HEK293 (cell line): ENCODE results near the gene CALR3.

ENCODE experiments used
- CTCF ChIA-PET: fragments of 350-600 bp; formaldehyde crosslinking; extraction: SDS; loops from one replicate; lab custom pipeline; 2021; ENCODE audit warnings: antibody characterized with exemption; lab: Yijun Ruan, JAX
- POLR2A ChIA-PET: fragments of 300-600 bp; formaldehyde crosslinking; extraction: SDS; loops from one replicate; lab custom pipeline; 2020; ENCODE audit warnings: antibody characterized with exemption, inconsistent platforms; lab: Yijun Ruan, JAX
- H3K27ac ChIP-seq: fragments of 200-500 bp; sonication (Bioruptor generic); 2 replicates; pipeline ENCODE4 v1.5.1; 2014; ENCODE audit warnings: low read depth, low read length, control low read depth, inconsistent platforms; ENCODE audit errors: extremely low read depth
- H3K36me3 ChIP-seq, 2 experiments: fragments of 200-500 bp in 1 of 2; sonication (Bioruptor generic) in 1 of 2; 1 replicate in 1 of 2; 2 replicates in 1 of 2; pipeline ENCODE4 v1.5.1; 2014 to 2017; ENCODE audit warnings: inconsistent platforms in 2 of 2, low read length in 2 of 2; ENCODE audit not compliant: control insufficient read depth in 2 of 2, insufficient read depth in 1 of 2
- H3K4me1 ChIP-seq: fragments of 200-500 bp; sonication (Bioruptor generic); 2 replicates; pipeline ENCODE4 v1.5.1; 2014; ENCODE audit warnings: mild to moderate bottlenecking, low read length, inconsistent platforms; ENCODE audit not compliant: control insufficient read depth, insufficient read depth
- H3K4me3 ChIP-seq: 2 replicates; pipeline ENCODE4 v1.5.1; 2011; ENCODE audit warnings: low read depth, mild to moderate bottlenecking, control low read depth, low read length, moderate library complexity
- H3K9me3 ChIP-seq: fragments of 200-500 bp; sonication (Bioruptor generic); 2 replicates; pipeline ENCODE4 v1.5.1; 2014; ENCODE audit warnings: low read depth, low read length, inconsistent platforms; ENCODE audit not compliant: control insufficient read depth, insufficient read depth
- FEZF1 ChIP-seq: fragments of 450-650 bp; formaldehyde crosslinking; IDR thresholded peaks from 2 replicates; pipeline ENCODE4 v1.5.1; 2016; ENCODE audit warnings: missing biosample characterization, missing genetic modification characterization
- IKZF3 ChIP-seq: fragments of 450-650 bp; IDR thresholded peaks from 2 replicates; pipeline ENCODE4 v1.5.0; 2018; ENCODE audit warnings: missing biosample characterization, mild to moderate bottlenecking, missing genetic modification characterization, moderate library complexity
- SETDB1 ChIP-seq: IDR thresholded peaks from one replicate; pipeline ENCODE4 v1.6.1; 2017; ENCODE audit warnings: mild to moderate bottlenecking, low read length, moderate library complexity, mixed read lengths; ENCODE audit not compliant: insufficient read length
- SP3 ChIP-seq: fragments of 450-650 bp; formaldehyde crosslinking; IDR thresholded peaks from 2 replicates; pipeline ENCODE4 v1.5.1; 2016; ENCODE audit warnings: missing biosample characterization, missing genetic modification characterization
- SP7 ChIP-seq: fragments of 450-650 bp; formaldehyde crosslinking; IDR thresholded peaks from 2 replicates; pipeline ENCODE4 v1.5.1; 2016; ENCODE audit warnings: missing biosample characterization, missing genetic modification characterization
- ZEB2 ChIP-seq: fragments of 450-650 bp; formaldehyde crosslinking; IDR thresholded peaks from 2 replicates; pipeline ENCODE4 v1.5.1; 2016; ENCODE audit warnings: missing biosample characterization, missing genetic modification characterization
- ZNF155 ChIP-seq: fragments of 450-650 bp; formaldehyde crosslinking; IDR thresholded peaks from 2 replicates; pipeline ENCODE4 v1.5.1; 2016; ENCODE audit warnings: missing biosample characterization, missing genetic modification characterization
- ZNF324 ChIP-seq: fragments of 450-650 bp; formaldehyde crosslinking; IDR thresholded peaks from 2 replicates; pipeline ENCODE4 v1.5.1; 2016; ENCODE audit warnings: missing biosample characterization, missing genetic modification characterization
- ZNF366 ChIP-seq: fragments of 450-650 bp; formaldehyde crosslinking; conservative IDR thresholded peaks from 2 replicates; pipeline ENCODE4 v1.5.1; 2016; ENCODE audit warnings: missing biosample characterization, missing genetic modification characterization
- ZNF37A ChIP-seq: fragments of 450-650 bp; IDR thresholded peaks from 2 replicates; pipeline ENCODE4 v1.5.1; 2018; ENCODE audit warnings: missing biosample characterization, missing genetic modification characterization
- ZNF426 ChIP-seq: fragments of 450-650 bp; formaldehyde crosslinking; IDR thresholded peaks from 2 replicates; pipeline ENCODE4 v1.5.1; 2017; ENCODE audit warnings: missing biosample characterization, missing genetic modification characterization, mild to moderate bottlenecking, inconsistent platforms, moderate library complexity
- ZNF529 ChIP-seq: fragments of 450-650 bp; formaldehyde crosslinking; IDR thresholded peaks from 2 replicates; pipeline ENCODE4 v1.5.1; 2017; ENCODE audit warnings: missing genetic modification characterization, missing biosample characterization; ENCODE audit not compliant: insufficient replicate concordance
- ZNF600 ChIP-seq: fragments of 450-650 bp; formaldehyde crosslinking; IDR thresholded peaks from 2 replicates; pipeline ENCODE4 v1.5.1; 2016; ENCODE audit warnings: missing biosample characterization, missing genetic modification characterization
- ZNF654 ChIP-seq: fragments of 450-650 bp; formaldehyde crosslinking; IDR thresholded peaks from 2 replicates; pipeline ENCODE4 v1.5.1; 2016; ENCODE audit warnings: low read depth, missing biosample characterization, missing genetic modification characterization
- ZNF660 ChIP-seq: fragments of 450-650 bp; IDR thresholded peaks from 2 replicates; pipeline ENCODE4 v1.5.1; 2018; ENCODE audit warnings: missing biosample characterization, mild to moderate bottlenecking, missing genetic modification characterization
- ZNF776 ChIP-seq: fragments of 450-650 bp; formaldehyde crosslinking; IDR thresholded peaks from 2 replicates; pipeline ENCODE4 v1.5.0; 2017; ENCODE audit warnings: missing biosample characterization, missing genetic modification characterization, borderline replicate concordance
- ZSCAN23 ChIP-seq: fragments of 450-650 bp; formaldehyde crosslinking; IDR thresholded peaks from 2 replicates; pipeline ENCODE4 v1.5.1; 2016; ENCODE audit warnings: missing biosample characterization, missing genetic modification characterization
- TF ChIP-seq, protein P1 (sequence below): fragments of 450-650 bp; formaldehyde crosslinking; optimal IDR thresholded peaks from 2 replicates; pipeline ENCODE3; 2016; ENCODE audit warnings: missing biosample characterization, mild to moderate bottlenecking, missing genetic modification characterization
- TF ChIP-seq, protein P2 (sequence below): fragments of 450-650 bp; formaldehyde crosslinking; IDR thresholded peaks from 2 replicates; pipeline ENCODE4 v1.5.1; 2016; ENCODE audit warnings: missing biosample characterization, missing genetic modification characterization
- TF ChIP-seq, protein P3 (sequence below): fragments of 450-650 bp; formaldehyde crosslinking; IDR thresholded peaks from 2 replicates; pipeline ENCODE4 v1.5.1; 2016; ENCODE audit warnings: missing biosample characterization, missing genetic modification characterization, low read depth
- TF ChIP-seq, protein P4 (sequence below): fragments of 450-650 bp; formaldehyde crosslinking; conservative IDR thresholded peaks from 2 replicates; pipeline ENCODE4 v1.5.1; 2016; ENCODE audit warnings: low read depth, missing biosample characterization, missing genetic modification characterization
- TF ChIP-seq, protein P5 (sequence below): fragments of 450-650 bp; formaldehyde crosslinking; IDR thresholded peaks from 2 replicates; pipeline ENCODE4 v1.5.1; 2017; ENCODE audit warnings: missing biosample characterization, missing genetic modification characterization

Gene CALR3

DNA sequence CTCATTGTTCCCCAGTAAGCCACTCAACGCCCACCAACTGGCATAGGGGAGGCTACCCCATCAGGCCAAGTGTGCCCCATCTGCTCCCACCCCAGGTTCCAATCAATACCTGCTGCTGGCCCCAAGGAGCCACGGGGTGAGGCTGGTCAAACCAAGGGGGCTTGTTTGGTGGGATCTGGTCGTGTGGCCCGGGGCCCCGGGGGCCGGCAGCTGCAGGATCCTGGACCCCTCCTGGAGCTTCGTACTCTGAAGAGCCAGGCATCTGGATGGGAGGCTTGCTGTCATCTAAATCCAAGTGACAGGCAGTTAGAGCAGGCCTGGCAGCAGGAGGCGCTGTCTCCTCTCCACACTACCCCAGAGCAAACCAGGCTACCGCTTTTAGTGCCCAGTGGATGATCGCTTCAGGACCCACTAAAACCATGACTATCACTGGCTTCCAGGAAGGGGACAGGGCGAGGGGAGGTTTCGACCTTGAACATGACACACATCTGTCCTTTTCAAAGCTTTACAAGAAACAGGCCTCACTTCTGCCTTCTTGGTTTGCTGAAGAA, 32.1 kb upstream of the CALR3 start:
- ChIA-PET POLR2A (interaction anchor here (0.6 to 0.9 kb wide), 2 partner anchors 100 to 112 kb away, joined by 4 to 6 read pairs; partner anchors contain the start of gene MED26), CTCF (interaction anchor here (0.7 to 2.1 kb wide), 5 partner anchors 11 to 86 kb away, joined by 3 to 10 read pairs (median 4); no protein-coding TSS in a partner anchor)
- Histone ChIP-seq H3K4me1 (no peaks in the 10 kb centered on the region), H3K27ac (no peak overlapping the region), H3K36me3 (peaks cover 34 to 99% of the 10 kb centered on the region in 2 experiments; a peak in 2 of 3 replicates), H3K9me3 (no peaks in the 10 kb centered on the region), H3K4me3 (no peak overlapping the region)
- TF ChIP-seq, protein P1, sequence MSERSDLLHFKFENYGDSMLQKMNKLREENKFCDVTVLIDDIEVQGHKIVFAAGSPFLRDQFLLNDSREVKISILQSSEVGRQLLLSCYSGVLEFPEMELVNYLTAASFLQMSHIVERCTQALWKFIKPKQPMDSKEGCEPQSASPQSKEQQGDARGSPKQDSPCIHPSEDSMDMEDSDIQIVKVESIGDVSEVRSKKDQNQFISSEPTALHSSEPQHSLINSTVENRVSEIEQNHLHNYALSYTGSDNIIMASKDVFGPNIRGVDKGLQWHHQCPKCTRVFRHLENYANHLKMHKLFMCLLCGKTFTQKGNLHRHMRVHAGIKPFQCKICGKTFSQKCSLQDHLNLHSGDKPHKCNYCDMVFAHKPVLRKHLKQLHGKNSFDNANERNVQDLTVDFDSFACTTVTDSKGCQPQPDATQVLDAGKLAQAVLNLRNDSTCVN (tag by site-specific recombination): no peak
- TF ChIP-seq ZNF600 (tag by site-specific recombination) (no peak), SETDB1 (no peak), ZNF366 (tag by site-specific recombination) (no peak), SP7 (tag by site-specific recombination) (no peak), ZNF654 (tag by site-specific recombination) (peak; percentile 24; the same call in 1 of the 2 replicates), ZNF776 (tag by site-specific recombination) (no peak)
- TF ChIP-seq, protein P2, sequence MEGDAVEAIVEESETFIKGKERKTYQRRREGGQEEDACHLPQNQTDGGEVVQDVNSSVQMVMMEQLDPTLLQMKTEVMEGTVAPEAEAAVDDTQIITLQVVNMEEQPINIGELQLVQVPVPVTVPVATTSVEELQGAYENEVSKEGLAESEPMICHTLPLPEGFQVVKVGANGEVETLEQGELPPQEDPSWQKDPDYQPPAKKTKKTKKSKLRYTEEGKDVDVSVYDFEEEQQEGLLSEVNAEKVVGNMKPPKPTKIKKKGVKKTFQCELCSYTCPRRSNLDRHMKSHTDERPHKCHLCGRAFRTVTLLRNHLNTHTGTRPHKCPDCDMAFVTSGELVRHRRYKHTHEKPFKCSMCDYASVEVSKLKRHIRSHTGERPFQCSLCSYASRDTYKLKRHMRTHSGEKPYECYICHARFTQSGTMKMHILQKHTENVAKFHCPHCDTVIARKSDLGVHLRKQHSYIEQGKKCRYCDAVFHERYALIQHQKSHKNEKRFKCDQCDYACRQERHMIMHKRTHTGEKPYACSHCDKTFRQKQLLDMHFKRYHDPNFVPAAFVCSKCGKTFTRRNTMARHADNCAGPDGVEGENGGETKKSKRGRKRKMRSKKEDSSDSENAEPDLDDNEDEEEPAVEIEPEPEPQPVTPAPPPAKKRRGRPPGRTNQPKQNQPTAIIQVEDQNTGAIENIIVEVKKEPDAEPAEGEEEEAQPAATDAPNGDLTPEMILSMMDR (tag by site-specific recombination): 0 out of 2 replicates have a peak, but pooled peaks have one; percentile 16

DNA sequence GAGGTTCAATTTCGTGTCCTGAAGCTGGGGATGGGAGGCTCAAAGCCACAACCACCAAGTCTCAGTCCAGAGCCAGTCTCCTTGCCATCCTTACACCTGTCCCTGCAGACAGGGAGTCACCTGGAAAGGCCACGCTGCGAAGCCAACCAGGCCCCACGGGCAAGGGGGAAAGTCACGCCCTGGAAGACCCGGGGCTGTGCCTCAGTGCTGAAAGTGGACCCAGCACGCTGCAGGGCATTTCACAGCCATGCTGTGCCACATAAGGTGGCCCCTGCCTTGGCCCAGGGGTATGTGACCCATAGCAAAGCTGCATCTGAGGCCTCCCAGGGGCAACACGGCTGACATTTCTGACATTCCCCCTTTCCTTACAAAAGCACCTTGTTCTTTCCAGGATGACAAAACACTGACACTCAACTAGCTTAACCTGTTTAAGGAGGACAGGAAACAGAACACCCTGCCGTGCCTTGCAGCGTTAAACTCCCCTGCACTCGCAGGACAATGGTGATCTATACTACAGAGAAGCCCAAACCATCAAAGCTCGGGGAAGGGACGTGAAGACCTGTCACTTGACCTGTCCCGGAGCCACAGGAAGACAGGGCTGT, 31.5 kb upstream of the CALR3 start:
- CTCF ChIA-PET: interaction anchor here (1.2 to 2.1 kb wide), 4 partner anchors 10 to 85 kb away, joined by 3 to 10 read pairs (median 6); no protein-coding TSS in a partner anchor
- Histone ChIP-seq H3K9me3 (no peaks in the 10 kb centered on the region), H3K36me3 (peaks cover 34 to 99% of the 10 kb centered on the region in 2 experiments; a peak in 2 of 3 replicates), H3K27ac (no peak overlapping the region), H3K4me1 (no peaks in the 10 kb centered on the region), H3K4me3 (no peak overlapping the region)
- POLR2A ChIA-PET: interaction anchor here (0.6 to 0.9 kb wide), 2 partner anchors 100 to 113 kb away, joined by 4 to 6 read pairs; partner anchors contain the start of gene MED26
- TF ChIP-seq ZNF324 (tag by site-specific recombination) (no peak), ZNF776 (tag by site-specific recombination) (no peak), ZNF155 (no peak), ZNF426 (no peak), ZNF660 (tag by site-specific recombination) (no peak), ZNF37A (tag by site-specific recombination) (no peak), IKZF3 (tag by site-specific recombination) (no peak), SP3 (tag by site-specific recombination) (no peak), ZSCAN23 (tag by site-specific recombination) (no peak), ZNF529 (tag by site-specific recombination) (no peak), ZEB2 (tag by site-specific recombination) (no peak), FEZF1 (tag by site-specific recombination) (no peak)
- TF ChIP-seq, protein P3, sequence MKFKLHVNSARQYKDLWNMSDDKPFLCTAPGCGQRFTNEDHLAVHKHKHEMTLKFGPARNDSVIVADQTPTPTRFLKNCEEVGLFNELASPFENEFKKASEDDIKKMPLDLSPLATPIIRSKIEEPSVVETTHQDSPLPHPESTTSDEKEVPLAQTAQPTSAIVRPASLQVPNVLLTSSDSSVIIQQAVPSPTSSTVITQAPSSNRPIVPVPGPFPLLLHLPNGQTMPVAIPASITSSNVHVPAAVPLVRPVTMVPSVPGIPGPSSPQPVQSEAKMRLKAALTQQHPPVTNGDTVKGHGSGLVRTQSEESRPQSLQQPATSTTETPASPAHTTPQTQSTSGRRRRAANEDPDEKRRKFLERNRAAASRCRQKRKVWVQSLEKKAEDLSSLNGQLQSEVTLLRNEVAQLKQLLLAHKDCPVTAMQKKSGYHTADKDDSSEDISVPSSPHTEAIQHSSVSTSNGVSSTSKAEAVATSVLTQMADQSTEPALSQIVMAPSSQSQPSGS (tag by site-specific recombination): no peak
- TF ChIP-seq, protein P4, sequence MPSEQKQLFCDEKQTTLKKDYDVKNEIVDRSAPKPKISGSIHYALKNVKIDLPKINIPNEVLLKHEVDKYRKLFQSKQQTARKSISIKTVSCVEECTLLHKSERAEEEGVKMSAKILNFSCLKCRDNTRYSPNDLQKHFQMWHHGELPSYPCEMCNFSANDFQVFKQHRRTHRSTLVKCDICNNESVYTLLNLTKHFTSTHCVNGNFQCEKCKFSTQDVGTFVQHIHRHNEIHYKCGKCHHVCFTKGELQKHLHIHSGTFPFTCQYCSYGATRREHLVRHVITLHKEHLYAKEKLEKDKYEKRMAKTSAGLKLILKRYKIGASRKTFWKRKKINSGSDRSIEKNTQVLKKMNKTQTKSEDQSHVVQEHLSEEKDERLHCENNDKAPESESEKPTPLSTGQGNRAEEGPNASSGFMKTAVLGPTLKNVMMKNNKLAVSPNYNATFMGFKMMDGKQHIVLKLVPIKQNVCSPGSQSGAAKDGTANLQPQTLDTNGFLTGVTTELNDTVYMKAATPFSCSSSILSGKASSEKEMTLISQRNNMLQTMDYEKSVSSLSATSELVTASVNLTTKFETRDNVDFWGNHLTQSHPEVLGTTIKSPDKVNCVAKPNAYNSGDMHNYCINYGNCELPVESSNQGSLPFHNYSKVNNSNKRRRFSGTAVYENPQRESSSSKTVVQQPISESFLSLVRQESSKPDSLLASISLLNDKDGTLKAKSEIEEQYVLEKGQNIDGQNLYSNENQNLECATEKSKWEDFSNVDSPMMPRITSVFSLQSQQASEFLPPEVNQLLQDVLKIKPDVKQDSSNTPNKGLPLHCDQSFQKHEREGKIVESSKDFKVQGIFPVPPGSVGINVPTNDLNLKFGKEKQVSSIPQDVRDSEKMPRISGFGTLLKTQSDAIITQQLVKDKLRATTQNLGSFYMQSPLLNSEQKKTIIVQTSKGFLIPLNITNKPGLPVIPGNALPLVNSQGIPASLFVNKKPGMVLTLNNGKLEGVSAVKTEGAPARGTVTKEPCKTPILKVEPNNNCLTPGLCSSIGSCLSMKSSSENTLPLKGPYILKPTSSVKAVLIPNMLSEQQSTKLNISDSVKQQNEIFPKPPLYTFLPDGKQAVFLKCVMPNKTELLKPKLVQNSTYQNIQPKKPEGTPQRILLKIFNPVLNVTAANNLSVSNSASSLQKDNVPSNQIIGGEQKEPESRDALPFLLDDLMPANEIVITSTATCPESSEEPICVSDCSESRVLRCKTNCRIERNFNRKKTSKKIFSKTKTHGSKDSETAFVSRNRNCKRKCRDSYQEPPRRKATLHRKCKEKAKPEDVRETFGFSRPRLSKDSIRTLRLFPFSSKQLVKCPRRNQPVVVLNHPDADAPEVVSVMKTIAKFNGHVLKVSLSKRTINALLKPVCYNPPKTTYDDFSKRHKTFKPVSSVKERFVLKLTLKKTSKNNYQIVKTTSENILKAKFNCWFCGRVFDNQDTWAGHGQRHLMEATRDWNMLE (tag by site-specific recombination): no peak
- TF ChIP-seq, protein P5, sequence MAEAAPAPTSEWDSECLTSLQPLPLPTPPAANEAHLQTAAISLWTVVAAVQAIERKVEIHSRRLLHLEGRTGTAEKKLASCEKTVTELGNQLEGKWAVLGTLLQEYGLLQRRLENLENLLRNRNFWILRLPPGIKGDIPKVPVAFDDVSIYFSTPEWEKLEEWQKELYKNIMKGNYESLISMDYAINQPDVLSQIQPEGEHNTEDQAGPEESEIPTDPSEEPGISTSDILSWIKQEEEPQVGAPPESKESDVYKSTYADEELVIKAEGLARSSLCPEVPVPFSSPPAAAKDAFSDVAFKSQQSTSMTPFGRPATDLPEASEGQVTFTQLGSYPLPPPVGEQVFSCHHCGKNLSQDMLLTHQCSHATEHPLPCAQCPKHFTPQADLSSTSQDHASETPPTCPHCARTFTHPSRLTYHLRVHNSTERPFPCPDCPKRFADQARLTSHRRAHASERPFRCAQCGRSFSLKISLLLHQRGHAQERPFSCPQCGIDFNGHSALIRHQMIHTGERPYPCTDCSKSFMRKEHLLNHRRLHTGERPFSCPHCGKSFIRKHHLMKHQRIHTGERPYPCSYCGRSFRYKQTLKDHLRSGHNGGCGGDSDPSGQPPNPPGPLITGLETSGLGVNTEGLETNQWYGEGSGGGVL (tag by site-specific recombination): no peak
